GM19193 (cell line): ENCODE results near the gene TTLL1.

ENCODE experiments used
- POLR2A ChIP-seq: IDR thresholded peaks from 4 replicates; pipeline ENCODE4 v1.6.1; 2011; ENCODE audit not compliant: insufficient read depth, insufficient read length; ENCODE audit errors: extremely low read depth

The TTLL1 gene

DNA sequence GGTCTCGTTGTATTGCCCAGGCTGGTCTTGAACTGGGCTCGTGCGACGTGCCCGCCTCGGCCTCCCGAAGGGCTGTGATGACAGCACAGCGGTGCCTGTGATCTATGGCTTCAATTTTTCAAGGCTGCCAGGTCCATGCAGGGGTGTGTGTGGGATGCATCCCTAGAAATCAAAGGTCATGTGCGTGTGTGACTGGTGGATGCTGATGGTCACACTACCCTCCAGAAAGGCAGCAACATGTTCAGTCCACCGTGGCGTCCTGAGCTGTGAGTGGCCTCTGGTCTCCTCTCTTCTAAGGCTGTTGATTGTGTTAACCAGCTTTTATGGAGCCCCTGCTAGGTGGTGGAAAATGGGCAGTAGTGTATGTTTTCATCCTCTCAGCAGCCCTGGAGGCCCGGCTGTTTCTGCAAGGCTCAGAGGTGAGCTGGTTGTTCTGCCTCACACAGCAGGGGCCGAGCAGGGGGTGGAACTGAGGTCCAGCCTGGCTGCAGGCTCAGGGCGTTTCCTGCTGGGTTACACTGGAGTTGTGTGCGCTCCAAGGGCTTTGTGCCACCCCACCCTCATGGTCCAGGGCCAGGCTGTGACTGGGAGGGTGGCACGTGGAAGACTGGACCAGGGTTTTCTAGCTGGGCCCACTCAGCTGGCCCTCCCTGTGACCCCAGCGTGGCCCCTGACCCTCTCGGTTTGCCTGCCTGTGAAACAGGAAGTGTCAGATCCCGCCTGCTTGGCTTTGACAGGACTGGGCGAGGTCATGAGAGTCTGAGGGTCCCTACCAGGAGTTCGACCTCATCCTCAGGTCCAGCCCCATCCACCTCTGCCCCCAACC, 29.0 kb upstream of the TTLL1 start:
- TF ChIP-seq POLR2A: no peak

DNA sequence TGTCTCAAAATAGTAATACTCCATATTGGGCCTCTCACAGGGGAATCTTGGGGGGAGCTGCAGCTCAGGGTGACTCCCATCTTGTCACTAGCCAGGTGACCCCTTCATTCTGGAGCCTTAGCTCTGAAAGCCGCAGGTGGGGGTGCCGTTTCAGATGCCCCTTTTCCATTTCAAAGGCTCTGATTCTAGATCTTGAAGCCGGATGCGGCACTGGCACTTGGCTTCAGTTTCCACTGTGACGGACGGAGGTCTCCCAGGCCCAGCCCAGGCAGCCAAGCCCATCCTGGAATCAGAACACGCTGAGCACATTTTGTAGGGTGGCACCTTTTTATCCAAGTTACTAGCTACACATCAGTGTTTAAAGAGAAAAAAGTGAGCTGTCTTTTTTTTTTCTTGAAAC, 27.7 kb upstream of the TTLL1 start:
- TF ChIP-seq POLR2A: no peak

DNA sequence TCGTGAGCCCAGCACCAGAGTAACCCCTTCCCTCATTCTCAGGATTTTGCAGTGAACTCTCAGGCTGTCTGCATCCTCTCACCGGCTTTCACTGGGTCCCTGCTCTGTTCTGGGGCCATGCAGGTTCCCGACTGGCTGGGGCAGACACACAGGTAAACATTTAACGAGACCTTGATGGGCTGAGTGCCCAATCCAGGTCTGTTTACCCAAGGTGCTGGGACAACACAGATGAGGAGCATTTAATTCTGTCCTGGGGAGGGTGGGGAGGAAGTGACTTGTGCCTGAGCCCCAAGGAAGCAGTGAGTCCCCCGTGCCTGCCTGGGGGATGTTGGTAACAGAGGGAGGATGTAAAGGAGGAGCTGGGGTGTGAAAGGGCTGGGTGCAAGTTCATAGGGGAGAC, 25.8 kb upstream of the TTLL1 start:
- no peak for TF ChIP-seq POLR2A

DNA sequence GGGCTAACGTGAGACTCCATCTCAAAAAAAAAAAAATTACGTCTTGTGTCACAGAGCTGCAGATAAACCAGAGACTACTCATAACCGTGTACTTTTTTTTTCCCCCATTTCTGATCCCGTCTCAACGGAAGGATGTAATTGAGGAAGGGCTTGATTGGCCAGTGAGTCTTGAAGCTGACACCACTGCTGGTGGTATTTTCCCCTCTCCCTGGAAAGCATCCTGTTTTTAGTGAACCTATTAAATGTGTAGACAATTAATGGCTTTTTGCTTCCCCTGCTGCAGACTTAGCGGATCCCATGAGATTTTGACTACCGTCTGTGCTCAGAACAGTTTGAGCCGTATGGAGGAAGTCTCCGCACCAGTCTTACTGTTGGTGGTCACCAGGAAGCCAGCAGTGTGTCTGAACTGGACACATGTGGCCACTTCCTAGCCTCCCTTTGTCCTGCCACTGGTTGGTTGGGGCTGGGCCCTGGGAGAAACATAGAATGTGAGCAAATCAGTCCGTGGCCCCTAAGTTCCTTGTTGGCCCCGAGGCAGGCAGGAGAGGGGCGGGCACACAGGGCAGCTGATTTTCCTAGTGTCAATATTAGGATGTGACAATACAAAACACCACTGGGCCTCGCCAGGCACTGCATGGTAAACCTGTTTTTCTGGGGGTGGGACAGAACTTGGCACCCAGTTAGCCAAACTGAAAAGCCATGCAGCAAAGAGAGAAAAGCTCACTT, 24.5 kb upstream of the TTLL1 start:
- no peak for TF ChIP-seq POLR2A

DNA sequence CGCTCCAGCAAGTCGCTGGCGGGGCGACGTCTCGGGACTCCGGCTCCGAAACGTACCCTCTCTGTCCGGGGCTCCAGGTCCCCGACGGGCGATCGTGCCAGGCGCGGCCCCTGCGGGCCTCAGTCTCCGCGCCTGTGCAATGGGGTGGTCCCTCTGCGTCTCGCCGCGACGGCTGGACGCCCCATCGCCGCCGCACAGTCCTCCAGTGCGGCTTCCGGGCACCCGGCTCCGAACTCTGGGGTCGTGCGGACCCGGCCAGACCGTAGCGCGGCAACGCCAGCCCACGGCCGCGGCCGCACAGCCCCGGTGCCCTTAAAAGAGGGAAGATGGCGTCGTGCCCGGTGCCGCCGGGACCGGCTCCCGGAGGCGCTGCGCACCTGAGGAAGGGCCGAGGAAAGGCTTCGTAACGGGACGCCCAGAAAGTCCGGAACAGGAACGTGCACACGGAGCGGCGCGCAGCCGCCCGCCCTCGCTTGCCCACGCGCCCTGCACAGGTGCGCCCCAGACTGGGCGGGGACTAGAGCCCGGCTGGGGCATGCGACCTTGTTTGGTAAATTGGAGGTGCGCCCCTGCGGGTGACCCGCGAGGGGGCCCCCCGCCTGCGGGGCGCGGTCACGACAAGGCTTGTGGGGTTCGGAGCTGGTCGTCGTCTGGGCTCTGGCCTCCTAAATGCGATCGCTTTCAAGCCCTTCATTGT, 21.9 kb upstream of the TTLL1 start:
- TF ChIP-seq POLR2A: peak; percentile 23

DNA sequence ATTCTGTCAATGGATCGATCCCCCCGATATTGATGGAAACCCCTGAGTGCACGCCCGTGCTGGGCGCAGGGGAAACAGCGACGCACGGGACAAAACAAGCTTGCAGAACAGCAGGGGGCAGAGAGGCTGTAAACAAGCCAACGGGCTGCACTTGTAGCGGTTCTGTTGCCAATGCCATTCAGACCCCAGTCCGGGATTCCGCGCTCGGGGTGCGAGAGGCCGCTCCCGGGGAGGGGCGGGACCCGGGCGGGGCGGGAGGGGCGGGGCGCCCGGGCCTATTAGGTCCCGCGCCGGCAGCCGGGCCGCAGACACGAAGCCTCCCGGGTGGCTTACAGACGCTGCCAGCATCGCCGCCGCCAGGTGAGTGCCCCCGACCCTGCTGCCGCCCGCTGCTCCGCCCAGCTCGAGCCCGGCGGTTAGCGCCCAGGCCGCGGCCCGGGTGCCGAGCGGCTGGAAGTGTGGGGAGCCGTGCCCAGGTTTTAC, 21.3 kb upstream of the TTLL1 start, which contains the start of gene BIK:
Gene BIK (plus strand): TSS at position 307 of the 483 bp plus-strand sequence. CDS start 13,273 bp downstream, outside the sequence.
- peak; percentile 59 for TF ChIP-seq POLR2A

DNA sequence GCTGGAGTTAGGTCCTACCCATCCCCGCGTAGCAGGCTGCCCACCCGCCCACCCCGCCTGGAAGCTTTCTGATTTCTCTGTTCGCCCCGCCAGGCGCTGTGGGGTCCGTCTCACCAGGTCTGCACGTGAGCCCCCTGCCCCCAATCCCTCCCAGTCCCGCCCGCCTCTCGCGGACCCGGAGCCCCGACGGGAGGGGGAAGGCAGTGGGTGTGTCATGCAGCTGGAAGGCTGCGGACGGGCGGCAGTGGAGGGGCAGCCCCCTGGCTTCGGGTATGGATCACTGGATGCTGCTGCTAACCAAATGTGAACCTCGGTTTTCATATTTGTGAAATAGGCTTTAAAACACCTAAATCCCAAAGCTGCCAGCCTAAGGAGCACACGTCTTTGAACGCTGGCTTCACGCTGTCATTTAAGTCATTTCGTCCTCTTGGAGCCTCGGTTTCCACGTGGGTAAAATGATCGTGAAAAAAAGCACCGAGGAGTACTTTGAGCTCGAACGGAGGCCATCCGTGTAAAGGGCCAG, 20.8 kb upstream of the TTLL1 start:
- no peak for TF ChIP-seq POLR2A

DNA sequence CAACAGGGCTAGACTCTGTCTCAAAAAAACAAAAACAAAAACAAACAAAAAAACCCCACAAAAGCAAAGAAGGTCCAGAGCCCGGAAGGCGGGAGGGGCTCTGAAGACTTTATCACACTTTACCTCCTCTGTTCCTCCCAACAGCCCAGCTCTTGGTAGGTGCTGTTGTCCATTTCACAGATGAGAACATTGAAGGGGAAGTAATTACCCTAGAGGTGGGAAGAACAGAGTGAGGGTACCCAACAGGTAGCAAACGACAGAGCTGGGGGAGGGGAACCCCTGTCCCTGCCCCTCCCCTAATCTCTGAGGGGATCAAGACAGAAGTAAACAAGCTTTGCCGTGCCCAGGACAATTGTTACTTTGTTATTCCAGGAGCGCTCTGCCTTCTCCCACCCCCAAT, 20.3 kb upstream of the TTLL1 start:
- no peak for TF ChIP-seq POLR2A

DNA sequence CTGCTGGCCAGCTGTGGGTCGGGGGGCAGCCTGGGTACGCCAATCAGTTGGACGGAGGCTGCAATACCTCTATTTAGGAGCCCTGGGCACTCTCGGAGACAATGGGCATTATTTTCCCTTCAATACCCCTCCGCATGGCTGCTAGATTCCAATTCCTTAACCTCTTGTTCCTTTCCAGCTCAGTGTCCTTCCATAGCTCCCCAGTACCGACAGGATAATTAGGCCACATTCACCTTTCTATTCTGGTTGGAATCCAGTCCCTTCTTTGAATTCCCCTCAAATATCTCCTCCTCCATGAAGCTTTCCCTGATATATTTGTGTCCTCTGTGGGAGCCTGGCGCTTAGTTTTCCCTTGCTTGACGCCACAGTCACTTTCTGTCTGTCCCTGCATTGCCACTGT, 17.1 kb upstream of the TTLL1 start:
- TF ChIP-seq POLR2A: no peak

DNA sequence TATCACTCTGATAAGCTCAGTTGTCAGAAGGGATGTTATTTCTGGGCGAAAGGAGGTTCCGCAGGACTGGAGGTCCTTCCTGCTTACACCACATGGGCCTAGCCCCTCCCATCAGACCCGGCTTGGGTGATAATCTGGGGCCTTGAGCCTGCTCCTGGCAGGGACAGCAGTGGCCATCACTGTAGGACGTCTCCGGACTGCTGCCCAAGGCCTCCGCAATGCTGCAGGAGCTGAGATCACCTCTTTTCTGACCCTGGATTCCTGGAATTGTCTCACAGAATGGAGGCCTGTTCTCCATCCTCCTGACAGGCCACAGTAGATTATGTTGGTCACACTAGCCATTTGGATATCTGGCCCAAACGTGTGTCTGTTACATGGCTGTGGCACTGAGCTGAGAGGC, 12.1 kb upstream of the TTLL1 start:
- TF ChIP-seq POLR2A: no peak

DNA sequence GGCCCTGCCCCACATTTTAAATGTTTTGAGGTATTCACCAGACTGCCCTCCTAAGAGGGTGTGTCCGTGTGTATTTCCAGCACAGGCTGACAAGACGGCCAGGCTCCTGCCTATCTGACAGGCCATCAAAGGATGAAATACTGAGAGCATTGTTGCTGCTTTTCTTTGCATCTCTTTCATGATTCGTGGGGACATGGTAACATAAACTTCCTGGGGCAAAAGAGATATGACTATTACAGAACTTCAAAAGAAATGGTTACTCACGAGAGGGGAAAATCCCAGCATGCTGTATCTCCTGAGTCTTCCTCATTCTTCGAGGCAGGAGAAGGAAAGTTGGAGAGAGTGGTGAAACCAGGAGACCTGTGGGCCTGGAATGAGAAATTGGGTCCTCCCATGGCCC, 11.0 kb upstream of the TTLL1 start:
- no peak for TF ChIP-seq POLR2A

DNA sequence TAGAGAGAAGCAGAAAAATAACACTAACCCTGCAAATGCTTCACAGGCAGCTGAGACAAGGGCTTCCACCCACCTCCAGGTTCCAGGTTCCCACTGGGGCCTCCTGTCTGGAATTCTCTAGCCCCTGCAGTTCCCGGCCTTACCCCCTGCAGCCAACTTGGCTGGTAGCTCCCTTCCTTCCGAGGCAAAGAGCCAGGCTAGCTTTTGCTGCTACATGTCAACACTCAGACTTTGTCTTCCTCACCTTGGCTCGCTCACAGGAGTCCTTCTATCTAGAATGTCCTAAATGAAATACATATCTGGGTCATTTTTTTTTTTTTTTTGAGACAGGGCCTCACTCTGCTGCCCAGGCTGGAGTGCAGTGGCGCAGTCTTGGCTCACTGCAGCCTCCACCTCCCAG, 9.9 kb upstream of the TTLL1 start:
- TF ChIP-seq POLR2A: no peak

DNA sequence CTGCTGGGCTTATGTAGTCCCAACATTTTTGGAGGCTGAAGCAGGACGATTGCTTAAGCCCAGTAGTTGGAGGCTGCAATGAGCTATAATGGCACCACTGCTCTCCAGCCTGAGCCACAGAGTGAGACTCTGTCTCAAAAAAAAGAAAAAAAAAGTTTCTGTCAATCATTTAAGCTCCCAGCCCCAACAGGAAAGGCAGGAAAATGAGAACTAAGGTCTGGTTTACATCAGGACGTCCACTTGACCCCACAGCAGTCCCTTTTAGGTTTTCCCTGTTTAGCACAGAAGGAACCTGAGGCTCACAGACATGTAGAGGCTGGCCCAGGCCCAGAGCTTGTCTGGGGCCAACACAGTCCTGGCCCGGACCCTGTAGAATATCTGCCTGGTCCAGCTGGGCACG, 9.2 kb upstream of the TTLL1 start:
- TF ChIP-seq POLR2A: no peak

DNA sequence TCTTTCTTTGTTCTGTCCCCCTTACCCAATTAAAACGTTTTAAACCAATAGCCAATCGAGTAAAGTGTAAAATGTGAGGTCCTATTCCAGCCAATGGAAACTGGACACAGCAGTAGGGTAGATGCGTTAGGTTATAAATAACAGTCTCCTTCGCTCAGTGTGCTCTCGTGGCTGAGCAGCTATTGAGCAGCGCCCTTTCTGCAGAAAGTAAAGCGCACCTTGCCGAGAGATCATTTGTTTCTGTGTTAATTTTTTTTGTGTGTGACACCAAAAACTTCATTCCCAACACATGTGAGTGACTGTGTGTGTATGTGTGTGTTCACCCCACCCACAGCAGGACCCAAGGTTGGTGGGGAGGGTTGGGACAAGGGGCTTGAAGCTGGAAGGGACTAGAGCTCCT, 7.2 kb upstream of the TTLL1 start:
- TF ChIP-seq POLR2A: no peak

DNA sequence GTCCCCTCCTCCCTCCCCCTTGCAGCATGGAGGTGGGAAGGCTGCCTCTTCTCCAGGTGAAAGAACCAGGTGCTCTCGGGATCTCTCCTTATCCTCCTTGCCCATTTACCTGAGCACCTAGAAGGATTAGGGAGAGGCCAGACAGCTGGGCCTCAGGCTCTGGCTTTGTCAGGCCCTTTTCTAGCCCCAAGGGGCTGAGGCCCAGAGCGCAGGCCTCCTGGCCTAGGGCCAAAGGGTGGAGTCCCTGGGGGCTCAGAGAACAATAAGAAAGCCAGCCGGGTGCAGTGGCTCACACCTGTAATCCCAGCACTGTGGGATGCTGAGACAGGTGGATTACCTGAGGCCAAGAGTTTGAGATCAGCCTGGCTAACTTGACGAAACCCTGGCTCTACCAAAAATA, 5.4 kb upstream of the TTLL1 start:
- no peak for TF ChIP-seq POLR2A
